ENCODE results near the gene RALGAPA2. TPM values are rescaled to one million over a fixed set of nuclear protein-coding genes. Genes with fewer than 3 reads are reported as not detected.

RALGAPA2 gene
- total RNA-seq, 1 experiment from 2014 or later, result 13.4 TPM

DNA sequence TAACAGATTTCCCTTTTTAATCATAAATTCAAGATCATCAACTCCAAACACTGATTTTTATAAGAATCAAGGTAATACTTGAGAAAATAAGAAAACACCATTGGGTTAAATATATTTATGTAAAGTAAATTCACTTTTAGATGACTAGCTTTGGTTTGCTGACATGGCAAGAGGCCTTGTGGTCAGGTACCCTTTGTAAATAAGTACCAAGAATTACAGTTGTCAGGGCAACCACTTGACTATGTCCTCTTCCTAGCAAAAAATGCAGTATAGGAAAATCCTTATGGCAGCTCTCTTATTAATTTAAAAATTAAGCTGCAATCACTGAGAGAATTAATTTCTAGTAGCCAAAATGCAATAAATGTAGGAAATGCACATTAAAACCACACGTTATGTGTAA lies 190.7 kb downstream of the RALGAPA2 start:
- Histone ChIP-seq H3K4me1 (ENCODE audit: control insufficient read depth, insufficient read depth, low read length) (no peaks in the 10 kb centered on the region), H3K9me3 (ENCODE audit: control insufficient read depth, insufficient read depth, low read depth, low read length) (no peaks in the 10 kb centered on the region), H3K27ac (ENCODE audit: low read length) (no peak overlapping the region), H3K36me3 (ENCODE audit: control insufficient read depth, insufficient read depth, low read length) (no peaks in the 10 kb centered on the region), H3K27me3 (ENCODE audit: control insufficient read depth, insufficient read depth, low read length) (no peaks in the 10 kb centered on the region), H3K4me3 (ENCODE audit: low read depth in 2 of 2, low read length in 2 of 2) (no peak overlapping the region)
- in situ Hi-C loops (cut with HindIII; ENCODE audit: low pct_unique_long_range_greater_than_20kb, low sequenced_read_pairs) (no loop called here), intact Hi-C loops (cut with micrococcal nuclease; ENCODE audit: unreplicated experiment) (no loop called here)
- TF ChIP-seq SIN3A (IDR thresholded peaks at IDR 0.05; ENCODE audit: borderline replicate concordance, insufficient read depth, low read depth, low read length) (no peak), TCF7L2 (IDR thresholded peaks at IDR 0.05; ENCODE audit: low read depth, low read length) (no peak), POLR2AphosphoS5 (IDR thresholded peaks at IDR 0.05; ENCODE audit: low read depth, low read length) (no peak)
- TF ChIP-seq, protein P1, sequence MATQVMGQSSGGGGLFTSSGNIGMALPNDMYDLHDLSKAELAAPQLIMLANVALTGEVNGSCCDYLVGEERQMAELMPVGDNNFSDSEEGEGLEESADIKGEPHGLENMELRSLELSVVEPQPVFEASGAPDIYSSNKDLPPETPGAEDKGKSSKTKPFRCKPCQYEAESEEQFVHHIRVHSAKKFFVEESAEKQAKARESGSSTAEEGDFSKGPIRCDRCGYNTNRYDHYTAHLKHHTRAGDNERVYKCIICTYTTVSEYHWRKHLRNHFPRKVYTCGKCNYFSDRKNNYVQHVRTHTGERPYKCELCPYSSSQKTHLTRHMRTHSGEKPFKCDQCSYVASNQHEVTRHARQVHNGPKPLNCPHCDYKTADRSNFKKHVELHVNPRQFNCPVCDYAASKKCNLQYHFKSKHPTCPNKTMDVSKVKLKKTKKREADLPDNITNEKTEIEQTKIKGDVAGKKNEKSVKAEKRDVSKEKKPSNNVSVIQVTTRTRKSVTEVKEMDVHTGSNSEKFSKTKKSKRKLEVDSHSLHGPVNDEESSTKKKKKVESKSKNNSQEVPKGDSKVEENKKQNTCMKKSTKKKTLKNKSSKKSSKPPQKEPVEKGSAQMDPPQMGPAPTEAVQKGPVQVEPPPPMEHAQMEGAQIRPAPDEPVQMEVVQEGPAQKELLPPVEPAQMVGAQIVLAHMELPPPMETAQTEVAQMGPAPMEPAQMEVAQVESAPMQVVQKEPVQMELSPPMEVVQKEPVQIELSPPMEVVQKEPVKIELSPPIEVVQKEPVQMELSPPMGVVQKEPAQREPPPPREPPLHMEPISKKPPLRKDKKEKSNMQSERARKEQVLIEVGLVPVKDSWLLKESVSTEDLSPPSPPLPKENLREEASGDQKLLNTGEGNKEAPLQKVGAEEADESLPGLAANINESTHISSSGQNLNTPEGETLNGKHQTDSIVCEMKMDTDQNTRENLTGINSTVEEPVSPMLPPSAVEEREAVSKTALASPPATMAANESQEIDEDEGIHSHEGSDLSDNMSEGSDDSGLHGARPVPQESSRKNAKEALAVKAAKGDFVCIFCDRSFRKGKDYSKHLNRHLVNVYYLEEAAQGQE (IDR thresholded peaks at IDR 0.05; ENCODE audit: insufficient read depth in 1 of 2, low read depth in 2 of 2, low read length in 1 of 2), result no peak
- TF ChIP-seq, protein P2, sequence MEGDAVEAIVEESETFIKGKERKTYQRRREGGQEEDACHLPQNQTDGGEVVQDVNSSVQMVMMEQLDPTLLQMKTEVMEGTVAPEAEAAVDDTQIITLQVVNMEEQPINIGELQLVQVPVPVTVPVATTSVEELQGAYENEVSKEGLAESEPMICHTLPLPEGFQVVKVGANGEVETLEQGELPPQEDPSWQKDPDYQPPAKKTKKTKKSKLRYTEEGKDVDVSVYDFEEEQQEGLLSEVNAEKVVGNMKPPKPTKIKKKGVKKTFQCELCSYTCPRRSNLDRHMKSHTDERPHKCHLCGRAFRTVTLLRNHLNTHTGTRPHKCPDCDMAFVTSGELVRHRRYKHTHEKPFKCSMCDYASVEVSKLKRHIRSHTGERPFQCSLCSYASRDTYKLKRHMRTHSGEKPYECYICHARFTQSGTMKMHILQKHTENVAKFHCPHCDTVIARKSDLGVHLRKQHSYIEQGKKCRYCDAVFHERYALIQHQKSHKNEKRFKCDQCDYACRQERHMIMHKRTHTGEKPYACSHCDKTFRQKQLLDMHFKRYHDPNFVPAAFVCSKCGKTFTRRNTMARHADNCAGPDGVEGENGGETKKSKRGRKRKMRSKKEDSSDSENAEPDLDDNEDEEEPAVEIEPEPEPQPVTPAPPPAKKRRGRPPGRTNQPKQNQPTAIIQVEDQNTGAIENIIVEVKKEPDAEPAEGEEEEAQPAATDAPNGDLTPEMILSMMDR (IDR thresholded peaks at IDR 0.05), result no peak
- CTCF ChIA-PET, result no interaction called here
- BruUV-seq (replicated peaks), result no TSS peak
- POLR2A ChIA-PET, result no interaction called here
- ATAC-seq (no peak), DNase-seq (ENCODE audit: low read depth, low spot score) (no peak)

DNA sequence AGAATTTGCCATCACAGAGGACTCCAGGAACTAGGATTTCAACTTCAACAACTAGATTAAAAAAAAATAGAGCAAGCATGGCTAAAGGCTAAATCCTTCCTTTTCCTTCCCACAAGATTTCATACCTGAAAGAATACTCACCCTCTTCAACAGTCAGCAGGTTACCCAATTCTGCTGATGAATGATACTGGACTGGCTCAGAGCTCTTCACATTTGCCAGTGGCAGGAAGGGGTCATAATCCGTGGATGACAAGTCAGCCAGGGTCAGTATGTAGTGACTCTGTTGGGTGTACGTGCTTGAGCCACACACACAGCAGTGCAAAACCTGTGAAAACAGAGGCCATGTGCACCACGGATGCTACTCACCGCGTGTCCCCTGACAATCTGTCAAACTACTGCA lies 191.7 kb downstream of the RALGAPA2 start:
- Histone ChIP-seq H3K27ac (ENCODE audit: low read length) (no peak overlapping the region), H3K9me3 (ENCODE audit: control insufficient read depth, insufficient read depth, low read depth, low read length) (no peaks in the 10 kb centered on the region), H3K27me3 (ENCODE audit: control insufficient read depth, insufficient read depth, low read length) (no peaks in the 10 kb centered on the region), H3K4me3 (ENCODE audit: low read depth in 2 of 2, low read length in 2 of 2) (no peak overlapping the region), H3K4me1 (ENCODE audit: control insufficient read depth, insufficient read depth, low read length) (no peaks in the 10 kb centered on the region), H3K36me3 (ENCODE audit: control insufficient read depth, insufficient read depth, low read length) (no peaks in the 10 kb centered on the region)
- TF ChIP-seq SIN3A (IDR thresholded peaks at IDR 0.05; ENCODE audit: borderline replicate concordance, insufficient read depth, low read depth, low read length) (no peak), POLR2AphosphoS5 (IDR thresholded peaks at IDR 0.05; ENCODE audit: low read depth, low read length) (no peak), TCF7L2 (IDR thresholded peaks at IDR 0.05; ENCODE audit: low read depth, low read length) (no peak)
- TF ChIP-seq, protein P2 (IDR thresholded peaks at IDR 0.05), result no peak
- TF ChIP-seq, protein P1 (IDR thresholded peaks at IDR 0.05; ENCODE audit: insufficient read depth in 1 of 2, low read depth in 2 of 2, low read length in 1 of 2), result no peak
- CTCF ChIA-PET, result no interaction called here
- POLR2A ChIA-PET, result no interaction called here
- in situ Hi-C loops (cut with HindIII; ENCODE audit: low pct_unique_long_range_greater_than_20kb, low sequenced_read_pairs), result no loop called here
- no peak for DNase-seq (ENCODE audit: low read depth, low spot score)
- no TSS peak for BruUV-seq (replicated peaks)
- intact Hi-C loops (cut with micrococcal nuclease; ENCODE audit: unreplicated experiment), result no loop called here
- no peak for ATAC-seq

Data from Panc1 (cell line).